GM21786 (cell line): ENCODE data around the gene SRF.

Experiments
- ATAC-seq: cut with Tn5 transposase; IDR thresholded peaks from one replicate; pipeline ENCODE4 v1.9.1; 2021; ENCODE audit not compliant: unreplicated experiment

Gene SRF

GRCh38 chr6:43146709-43147688, 24.1 kb upstream of the SRF start:
- ATAC-seq: no peak

- no peak for ATAC-seq
These were observed 23.2 kb upstream of the SRF start for GRCh38 chr6:43147691-43148477.

DNA sequence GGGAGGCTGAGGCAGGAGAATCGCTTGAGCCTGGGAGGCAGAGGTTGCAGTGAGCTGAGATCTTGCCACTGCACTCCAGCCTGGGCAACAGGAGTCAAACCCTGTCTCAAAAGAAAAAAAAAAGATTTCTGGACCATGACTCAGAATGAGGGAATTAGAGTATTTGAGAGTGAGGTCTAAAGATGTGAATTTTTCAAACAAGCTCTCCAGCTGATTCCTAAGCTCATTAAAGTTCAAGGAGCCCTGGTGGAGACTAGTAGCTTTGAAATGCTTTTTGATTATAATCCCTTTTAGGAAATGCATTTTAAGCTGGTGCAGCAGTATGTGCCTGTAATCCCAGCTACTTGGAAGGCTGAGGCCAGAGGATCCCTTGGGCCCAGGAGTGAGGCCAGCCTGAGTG, 21.8 kb upstream of the SRF start:
- ATAC-seq: no peak

DNA sequence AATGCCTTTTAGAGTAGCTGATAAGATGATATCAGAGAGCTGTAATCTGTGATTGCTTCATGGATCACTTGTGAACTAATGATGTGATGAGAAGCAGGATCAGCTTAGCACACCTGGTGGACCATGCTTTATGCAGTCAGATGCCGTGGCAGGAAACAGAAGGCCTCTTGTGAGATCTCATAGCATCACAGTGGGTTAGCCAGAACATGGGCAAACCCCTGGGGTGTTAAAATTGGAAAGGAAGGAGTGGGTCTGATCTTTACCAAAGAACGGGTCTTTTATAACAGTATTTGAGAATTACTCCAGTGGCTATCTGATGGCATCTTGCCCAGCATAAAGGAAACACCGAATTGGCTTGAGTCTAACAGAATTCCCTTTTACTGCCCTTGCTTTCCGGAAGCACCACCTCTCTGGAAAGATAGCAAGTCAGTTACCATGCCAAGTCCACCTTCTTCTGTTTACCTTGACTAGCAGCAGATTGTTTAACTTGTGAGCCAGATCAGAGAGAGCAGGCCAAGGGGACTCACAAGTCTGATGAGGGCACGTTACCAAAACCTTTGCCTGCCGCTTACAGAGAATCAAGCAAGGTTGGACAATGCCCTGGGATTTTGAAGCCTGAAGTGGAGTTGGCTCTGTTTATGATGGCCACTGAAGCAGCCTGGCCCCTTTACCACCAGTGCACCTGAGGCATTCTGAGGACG, 20.9 kb upstream of the SRF start:
- no peak for ATAC-seq

DNA sequence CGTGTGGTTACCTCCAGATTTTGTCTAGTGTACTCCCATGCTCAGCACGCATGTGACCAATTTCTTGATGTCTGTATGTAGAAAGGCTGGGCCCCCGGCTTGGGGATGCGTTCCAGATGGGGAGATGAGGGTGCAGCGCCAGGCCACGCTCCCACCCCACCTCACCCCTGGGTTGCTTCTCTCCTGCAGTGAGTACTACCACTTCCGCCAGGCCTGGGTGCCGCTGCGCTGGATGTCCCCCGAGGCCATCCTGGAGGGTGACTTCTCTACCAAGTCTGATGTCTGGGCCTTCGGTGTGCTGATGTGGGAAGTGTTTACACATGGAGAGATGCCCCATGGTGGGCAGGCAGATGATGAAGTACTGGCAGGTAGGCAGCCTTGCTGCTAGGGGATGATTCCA, 11.5 kb upstream of the SRF start:
- no peak for ATAC-seq

- ATAC-seq: no peak
These were observed 7.2 kb upstream of the SRF start for GRCh38 chr6:43163899-43164298.

GRCh38 chr6:43170417-43170930, 595 bp upstream of the SRF start:
- no peak for ATAC-seq

DNA sequence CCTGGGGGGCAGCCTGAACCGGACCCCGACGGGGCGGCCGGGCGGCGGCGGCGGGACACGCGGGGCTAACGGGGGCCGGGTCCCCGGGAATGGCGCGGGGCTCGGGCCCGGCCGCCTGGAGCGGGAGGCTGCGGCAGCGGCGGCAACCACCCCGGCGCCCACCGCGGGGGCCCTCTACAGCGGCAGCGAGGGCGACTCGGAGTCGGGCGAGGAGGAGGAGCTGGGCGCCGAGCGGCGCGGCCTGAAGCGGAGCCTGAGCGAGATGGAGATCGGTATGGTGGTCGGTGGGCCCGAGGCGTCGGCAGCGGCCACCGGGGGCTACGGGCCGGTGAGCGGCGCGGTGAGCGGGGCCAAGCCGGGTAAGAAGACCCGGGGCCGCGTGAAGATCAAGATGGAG, 636 bp downstream of the SRF start:
- ATAC-seq: no peak

DNA sequence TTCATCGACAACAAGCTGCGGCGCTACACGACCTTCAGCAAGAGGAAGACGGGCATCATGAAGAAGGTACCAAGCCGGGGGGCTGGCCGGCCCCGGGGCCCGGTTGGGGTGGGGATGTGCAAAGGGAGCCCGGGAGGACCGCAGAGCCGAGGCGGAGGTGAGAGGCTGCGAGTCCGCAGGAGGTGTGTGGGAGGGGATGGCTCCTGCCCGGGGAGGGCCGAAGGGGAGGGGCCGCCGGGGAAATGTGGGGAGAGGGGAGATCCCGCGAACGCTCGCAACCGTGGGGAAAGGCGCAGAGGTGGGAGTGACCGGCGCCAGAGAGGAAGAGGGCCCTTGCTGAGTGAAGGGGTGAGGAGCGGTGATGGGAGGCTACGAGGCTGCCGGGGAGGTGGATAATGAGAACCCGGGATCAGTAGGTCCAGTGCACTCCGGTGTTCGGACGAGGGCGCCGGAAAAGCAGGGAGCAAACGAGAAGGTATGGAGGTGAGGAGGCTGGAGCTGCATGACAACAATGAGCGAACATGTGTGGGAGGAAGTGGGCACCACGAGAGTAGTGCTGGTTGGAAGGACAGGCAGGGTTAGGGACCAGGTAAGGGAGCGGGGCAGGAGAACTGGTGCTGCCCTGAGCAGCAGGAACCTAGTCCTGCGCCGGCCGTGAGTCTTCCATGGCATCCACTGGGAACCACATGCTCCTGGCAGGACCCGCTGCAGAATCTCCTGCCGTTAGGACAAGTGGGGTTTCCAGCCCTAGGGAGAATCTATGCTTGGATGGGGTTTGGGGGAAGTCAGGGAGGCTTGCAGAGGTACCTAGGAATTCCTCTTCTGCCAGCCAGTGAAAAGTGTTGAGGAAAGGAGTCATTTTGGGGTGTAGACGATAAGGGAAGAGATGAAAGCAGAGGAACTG, 1.3 kb downstream of the SRF start:
- no peak for ATAC-seq

DNA sequence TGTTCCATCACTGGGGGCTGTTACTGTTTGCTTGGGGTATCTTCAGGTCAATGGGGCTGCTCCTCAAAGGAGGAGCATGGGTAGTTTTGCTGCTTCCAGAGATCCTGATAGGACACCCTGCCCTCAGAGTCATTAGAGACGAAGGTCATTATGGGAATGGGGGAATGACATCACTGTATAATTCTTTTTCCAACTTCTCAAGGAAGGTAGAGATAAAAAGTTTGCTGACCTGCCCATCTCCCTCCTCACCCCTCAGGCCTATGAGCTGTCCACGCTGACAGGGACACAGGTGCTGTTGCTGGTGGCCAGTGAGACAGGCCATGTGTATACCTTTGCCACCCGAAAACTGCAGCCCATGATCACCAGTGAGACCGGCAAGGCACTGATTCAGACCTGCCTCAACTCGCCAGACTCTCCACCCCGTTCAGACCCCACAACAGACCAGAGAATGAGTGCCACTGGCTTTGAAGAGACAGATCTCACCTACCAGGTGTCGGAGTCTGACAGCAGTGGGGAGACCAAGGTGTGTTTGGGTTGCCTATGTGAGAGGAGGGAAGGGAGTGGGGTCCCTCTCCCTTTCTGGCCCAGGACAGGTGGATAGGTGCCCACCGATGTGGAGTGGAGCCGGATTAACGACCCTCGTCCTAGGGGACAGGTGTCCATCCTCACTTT, 2.7 kb downstream of the SRF start:
- no peak for ATAC-seq

DNA sequence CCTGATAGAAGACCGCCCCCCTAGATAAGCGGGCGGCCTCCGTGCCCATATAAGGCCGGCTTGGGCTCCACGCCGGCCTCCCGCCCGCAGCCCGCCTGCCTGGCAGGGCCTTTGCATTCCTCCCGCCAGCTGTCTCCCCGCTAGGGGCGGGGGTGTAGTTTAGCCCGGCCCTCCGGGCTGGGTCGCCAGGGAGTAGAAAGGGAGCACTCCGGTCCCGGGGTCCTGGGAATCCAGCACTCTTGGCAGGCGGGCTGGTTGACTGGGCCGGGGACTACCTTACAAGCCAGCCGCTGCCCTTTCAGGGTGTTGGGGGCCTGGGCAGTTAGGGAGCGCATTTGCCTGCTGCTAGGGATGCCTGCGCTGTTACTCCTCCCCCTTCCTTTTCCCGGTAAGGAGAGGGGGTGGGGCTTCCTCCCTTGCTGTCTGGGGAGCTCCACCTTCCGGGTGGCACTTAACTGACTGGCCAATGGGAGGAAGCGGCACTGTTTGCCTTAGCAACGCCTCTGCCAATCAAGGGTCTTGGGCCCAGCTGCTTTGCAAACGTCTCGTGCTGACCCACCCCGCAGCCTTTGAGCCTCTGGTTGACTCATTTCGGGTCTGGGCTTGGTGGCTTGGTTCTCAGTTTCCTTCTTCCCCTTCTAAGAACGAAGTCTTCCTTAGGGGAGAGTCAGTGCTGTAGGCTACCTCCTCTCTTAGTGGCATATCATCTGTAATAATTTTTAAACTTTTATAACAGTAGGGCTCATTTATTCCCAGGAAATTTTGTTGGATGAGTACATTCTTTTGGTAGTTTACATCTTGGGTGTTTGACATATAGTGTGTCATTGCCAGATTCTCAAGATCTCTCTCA, 3.4 kb downstream of the SRF start:
- ATAC-seq: peak; percentile 76

DNA sequence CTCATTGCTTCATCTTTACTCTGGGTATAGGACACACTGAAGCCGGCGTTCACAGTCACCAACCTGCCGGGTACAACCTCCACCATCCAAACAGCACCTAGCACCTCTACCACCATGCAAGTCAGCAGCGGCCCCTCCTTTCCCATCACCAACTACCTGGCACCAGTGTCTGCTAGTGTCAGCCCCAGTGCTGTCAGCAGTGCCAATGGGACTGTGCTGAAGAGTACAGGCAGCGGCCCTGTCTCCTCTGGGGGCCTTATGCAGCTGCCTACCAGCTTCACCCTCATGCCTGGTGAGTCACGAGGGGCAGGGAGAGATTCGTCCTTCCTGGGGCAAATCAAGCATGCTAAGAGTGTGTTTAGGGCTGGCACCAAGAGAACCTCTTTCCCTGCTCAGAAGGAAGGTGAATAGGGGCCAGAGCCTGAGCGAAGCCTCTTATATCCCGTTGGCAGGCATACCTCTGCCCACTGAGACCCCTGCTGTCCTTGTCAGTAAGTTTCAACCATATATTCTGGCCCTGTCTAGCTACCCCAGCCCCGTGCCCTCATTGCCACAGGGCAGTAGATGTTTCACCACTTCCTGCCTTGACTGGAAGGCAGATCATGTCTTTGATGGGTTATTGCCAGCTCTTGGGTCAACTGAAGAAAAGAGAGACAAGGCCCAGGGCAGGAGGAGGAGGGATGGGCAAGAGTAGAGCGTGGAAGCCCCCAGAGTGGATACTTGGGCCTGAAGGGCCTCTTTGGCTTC, 4.8 kb downstream of the SRF start:
- ATAC-seq: no peak

DNA sequence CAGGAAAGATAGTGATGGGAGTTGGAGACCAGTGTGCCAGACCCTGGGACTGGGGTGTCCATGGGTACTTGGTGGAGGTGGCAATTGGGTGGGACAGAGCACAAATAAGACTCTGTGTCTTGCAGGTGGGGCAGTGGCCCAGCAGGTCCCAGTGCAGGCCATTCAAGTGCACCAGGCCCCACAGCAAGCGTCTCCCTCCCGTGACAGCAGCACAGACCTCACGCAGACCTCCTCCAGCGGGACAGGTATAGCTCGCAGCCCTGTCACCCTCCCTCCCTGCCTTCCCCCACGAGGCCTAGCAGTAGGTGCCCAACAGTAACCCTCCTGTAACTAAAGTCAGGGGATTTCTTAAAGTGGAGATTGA, 5.3 kb downstream of the SRF start:
- ATAC-seq: no peak

DNA sequence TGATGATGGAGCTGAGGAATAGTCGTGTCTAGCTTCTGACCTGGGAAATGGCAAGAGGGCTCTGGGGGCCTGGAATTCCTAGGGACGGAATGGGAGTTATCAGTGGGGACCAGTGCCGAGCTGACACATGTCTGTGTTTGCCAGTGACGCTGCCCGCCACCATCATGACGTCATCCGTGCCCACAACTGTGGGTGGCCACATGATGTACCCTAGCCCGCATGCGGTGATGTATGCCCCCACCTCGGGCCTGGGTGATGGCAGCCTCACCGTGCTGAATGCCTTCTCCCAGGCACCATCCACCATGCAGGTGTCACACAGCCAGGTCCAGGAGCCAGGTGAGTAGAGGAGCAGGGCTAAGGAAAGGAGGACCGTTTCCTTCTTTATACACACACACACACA, 7.1 kb downstream of the SRF start:
- no peak for ATAC-seq

DNA sequence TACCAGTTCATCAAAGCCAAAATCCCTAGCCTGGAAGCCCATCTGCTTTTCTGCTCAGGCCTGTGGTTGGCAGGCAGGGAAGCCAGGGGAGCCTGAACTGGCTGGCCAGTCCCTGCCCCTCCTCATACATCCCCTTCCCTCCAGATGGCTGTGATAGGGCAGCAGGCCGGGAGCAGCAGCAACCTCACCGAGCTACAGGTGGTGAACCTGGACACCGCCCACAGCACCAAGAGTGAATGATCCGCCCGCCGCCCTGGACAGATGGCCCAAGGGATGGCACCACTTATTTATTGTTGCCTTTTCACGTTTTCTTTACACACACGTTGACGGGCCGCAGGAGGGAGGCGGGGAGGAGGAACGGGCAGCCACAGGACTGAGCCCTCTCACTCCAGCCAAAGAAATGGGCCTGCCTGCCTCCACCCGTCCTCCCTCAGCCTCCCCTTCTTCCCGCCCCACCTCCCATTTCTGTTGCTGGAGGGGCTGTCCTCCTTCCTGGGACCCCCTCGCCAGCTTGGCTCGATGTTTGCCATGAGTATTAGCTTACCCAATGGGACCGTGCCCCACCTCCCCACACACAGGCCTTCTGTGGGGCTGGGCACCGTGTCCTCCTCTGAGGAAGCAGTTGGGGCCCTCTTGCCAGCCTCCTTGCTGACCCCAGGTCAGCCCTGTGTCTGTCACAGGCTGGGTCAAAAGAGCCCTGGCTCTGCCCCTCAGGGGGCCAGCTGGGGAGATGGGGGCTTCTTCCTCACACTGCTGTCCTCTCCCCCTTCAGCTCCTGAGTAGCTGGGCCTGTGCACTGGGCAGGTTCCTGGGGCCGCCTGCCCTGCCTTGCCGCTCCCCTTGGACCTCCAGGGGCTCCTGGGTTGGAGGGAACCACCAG, 8.1 kb downstream of the SRF start:
- ATAC-seq: no peak

DNA sequence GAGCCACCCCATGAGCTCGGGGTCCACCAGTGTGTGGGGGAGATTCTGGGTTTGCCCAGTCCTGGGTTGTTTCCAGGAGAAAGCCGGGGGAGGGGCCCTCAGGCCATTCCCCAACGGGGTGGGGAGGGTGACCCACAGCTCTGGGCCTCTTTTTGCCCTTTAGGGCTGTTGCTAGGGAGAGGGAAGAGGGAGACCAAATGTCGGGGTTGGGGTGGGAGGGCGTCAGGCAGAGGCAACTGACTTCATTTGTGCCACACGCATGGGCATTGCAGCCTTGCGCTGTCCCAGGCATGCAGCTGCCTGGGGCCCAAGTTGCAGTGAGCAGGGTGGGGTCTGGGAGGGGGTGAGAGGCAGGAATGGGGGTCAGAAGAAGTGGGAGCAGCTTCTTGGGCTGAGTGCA, 9.0 kb downstream of the SRF start:
- ATAC-seq: no peak

- no peak for ATAC-seq
These were observed 9.9 kb downstream of the SRF start for GRCh38 chr6:43180985-43181384.
